PC-9 (cell line): ENCODE measurements around the gene MARS1.

Experiments used
- EZH2 ChIP-seq: fragments of 200-600 bp; sonication (generic); IDR thresholded peaks from 2 replicates; pipeline ENCODE4 v1.8.0; 2017; ENCODE audit warnings: antibody characterized with exemption, low read depth
- TF ChIP-seq, protein P1 (sequence below): fragments of 200-600 bp; sonication (generic); conservative IDR thresholded peaks from 2 replicates; pipeline ENCODE4 v1.6.1; 2017; ENCODE audit warnings: mixed run types, antibody characterized with exemption, mild to moderate bottlenecking, moderate library complexity

DNA sequence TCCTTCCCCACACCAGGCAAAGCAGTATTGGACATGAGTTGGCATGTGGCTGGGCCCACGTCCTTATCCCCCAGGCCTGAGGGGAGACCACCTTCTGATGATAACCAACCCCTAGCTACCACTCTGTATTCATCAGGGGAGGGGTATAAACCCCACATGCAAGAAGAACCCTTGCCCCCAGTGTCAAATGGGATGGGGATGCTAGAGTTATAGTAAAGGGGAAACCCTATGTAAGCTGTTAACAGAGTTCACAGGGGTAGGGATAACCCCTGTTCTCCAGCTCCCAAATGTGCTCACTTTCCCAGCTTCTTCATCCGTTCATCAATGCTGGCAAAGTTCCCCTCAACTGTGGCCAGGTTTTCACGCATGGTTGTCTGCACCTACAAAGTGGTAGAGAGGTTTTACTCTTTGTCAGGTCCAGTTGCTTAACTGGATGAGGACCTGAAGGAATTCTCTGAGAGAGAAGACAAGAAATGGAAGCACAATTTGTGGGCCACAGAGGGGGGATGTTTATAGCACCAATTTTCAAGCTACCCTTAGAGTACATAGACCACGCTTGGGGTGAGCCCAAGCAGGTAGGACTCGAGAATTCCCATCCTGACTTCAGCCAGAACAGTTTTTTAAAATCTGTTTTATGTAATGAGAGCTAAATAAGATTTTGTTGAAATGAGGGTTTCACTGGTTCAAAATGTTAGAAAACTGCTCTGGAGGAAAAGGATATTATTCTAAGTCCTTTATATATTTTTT lies 42.7 kb downstream of the MARS1 start:
- TF ChIP-seq, protein P1, sequence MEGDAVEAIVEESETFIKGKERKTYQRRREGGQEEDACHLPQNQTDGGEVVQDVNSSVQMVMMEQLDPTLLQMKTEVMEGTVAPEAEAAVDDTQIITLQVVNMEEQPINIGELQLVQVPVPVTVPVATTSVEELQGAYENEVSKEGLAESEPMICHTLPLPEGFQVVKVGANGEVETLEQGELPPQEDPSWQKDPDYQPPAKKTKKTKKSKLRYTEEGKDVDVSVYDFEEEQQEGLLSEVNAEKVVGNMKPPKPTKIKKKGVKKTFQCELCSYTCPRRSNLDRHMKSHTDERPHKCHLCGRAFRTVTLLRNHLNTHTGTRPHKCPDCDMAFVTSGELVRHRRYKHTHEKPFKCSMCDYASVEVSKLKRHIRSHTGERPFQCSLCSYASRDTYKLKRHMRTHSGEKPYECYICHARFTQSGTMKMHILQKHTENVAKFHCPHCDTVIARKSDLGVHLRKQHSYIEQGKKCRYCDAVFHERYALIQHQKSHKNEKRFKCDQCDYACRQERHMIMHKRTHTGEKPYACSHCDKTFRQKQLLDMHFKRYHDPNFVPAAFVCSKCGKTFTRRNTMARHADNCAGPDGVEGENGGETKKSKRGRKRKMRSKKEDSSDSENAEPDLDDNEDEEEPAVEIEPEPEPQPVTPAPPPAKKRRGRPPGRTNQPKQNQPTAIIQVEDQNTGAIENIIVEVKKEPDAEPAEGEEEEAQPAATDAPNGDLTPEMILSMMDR, result no peak
- no peak for TF ChIP-seq EZH2
